GM10266 (cell line): ENCODE data around the gene ISM2.
"Not testable (repeated sequence)": the region's sequence is repeated elsewhere in the genome, so short reads cannot be mapped to it uniquely, and the experiment has no call there.

Experiments used
- DNase-seq: peaks from one replicate; pipeline ENCODE4 v3.0.0; 2012; ENCODE audit errors: extremely low spot score
- TF ChIP-seq, protein P1 (sequence below): IDR thresholded peaks from 2 replicates; pipeline ENCODE4 v1.5.1; 2012; ENCODE audit warnings: mild to moderate bottlenecking, low read depth; ENCODE audit not compliant: control insufficient read depth, insufficient read depth; ENCODE audit errors: missing control alignments

Gene ISM2

DNA sequence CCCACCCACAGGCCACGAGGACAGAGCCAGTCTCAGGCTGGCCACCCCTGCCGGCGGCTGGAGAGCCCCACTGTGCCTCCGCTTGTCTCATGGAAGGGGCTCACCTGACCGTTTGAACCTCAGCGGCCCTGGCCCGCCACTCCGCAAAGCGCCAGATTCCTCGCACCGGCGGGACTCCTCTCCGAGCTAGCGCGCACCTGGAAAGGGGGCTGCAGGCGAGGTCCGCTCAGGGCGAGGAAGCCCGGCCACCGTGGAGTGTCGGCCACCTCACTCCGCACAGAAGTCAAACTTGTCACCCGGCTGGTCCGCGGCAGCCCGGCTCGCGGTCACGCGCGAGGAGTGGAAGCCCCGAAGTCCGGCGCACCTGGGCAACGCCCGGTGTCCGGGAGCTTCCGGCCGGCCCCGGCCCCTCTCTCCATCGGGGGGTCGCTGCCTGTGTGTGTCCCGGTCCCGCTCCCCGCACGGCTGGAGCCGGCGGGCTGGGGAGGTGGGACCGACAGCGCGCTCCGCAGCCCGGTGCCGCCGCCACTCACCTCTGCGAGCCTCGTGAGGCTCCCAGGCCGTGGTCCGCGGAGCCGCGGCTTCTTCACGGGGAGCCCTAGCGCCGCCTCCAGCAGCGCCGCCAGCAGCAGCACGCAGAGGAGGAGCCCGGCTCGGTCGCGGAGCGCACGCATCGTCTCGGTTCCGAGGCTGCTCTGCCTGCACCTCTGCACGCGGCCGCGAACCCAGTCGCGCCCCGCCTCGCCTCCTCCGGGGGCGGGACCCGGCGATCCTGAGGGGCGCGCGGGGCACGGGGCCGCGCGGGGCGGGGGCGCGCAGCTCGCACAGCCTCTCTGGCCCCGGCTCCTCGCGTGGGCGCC lies at the start of gene ISM2:
ISM2 (minus strand) TSS at position 697 of the 860 bp plus-strand sequence; CDS start at position 674, 23 bp downstream.
- TF ChIP-seq, protein P1, sequence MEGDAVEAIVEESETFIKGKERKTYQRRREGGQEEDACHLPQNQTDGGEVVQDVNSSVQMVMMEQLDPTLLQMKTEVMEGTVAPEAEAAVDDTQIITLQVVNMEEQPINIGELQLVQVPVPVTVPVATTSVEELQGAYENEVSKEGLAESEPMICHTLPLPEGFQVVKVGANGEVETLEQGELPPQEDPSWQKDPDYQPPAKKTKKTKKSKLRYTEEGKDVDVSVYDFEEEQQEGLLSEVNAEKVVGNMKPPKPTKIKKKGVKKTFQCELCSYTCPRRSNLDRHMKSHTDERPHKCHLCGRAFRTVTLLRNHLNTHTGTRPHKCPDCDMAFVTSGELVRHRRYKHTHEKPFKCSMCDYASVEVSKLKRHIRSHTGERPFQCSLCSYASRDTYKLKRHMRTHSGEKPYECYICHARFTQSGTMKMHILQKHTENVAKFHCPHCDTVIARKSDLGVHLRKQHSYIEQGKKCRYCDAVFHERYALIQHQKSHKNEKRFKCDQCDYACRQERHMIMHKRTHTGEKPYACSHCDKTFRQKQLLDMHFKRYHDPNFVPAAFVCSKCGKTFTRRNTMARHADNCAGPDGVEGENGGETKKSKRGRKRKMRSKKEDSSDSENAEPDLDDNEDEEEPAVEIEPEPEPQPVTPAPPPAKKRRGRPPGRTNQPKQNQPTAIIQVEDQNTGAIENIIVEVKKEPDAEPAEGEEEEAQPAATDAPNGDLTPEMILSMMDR = no peak
- peak; percentile 79 for DNase-seq

- no peak for DNase-seq
- TF ChIP-seq, protein P1 = no peak
These were observed 49.0 kb upstream of the ISM2 start for GRCh38 chr14:77547512-77548180.

DNA sequence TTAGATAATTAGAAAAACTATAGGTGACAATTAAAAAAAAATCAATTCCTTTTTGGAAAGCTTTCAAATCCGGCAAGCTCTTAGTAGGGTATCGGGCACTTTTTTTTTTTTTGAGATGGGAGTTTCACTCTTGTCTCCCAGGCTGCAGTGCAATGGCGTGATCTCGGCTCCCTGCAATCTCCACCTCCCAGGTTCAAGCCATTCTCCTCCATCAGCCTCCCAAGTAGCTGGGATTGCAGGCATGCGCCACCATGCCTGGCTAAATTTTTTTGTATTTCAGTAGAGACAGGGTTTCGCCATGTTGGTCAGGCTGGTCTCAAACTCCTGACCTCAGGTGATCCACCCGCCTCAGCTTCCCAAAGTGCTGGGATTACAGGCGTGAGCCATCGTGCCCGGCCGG lies 46.6 kb upstream of the ISM2 start:
- not testable (repeated sequence) for DNase-seq

- TF ChIP-seq, protein P1 = no peak
- DNase-seq = no peak
These were observed 46.0 kb upstream of the ISM2 start for GRCh38 chr14:77544571-77544970.

DNA sequence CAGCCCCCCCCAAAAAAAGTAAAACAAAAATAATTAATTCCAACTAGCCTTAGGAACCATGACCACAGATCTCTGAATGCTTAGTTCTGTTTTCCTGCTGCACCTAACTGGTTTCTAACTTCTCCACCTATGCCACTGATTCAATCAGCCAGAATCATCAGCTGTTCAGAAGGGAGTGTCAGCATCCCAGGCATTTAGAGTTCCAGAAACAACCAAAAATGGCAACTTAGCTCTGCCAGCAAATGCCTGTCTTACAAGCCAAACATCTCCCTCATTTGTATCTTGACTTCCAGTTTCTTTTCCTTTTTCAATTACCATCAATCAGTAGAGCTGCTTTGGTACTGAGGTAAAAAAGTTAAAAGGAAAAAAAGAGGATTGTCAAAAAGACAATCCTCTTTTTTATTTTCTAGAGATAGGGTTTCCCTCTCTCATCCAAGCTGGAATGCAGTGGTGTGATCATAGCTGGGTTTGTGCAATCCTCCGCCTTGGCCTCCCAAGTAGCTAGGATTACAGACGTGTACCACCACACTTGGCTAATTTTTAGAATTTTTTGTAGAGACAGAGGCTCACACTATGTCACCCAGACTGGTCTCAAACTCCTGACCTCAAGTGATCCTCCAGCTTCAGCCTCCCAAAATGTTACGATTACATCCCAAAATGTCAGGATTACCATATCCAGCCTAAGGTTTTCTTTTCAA lies 45.2 kb upstream of the ISM2 start:
- DNase-seq = no peak
- TF ChIP-seq, protein P1 = no peak

DNA sequence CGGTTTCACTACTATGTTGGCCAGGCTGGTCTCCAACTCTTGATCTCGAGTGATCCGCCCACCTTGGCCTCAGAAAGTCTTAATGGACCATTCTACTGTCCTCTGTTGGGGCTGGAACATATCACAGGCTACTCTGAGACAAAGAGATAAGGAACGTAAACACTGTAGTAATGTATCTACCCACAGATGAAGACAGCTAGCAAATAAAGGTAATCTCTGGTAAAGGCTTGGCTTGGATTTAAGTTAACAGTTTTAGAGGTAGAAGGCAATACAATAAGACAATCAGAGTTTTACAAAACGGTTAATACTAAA lies 44.6 kb upstream of the ISM2 start:
- no peak for DNase-seq
- TF ChIP-seq, protein P1 = no peak

- no peak for DNase-seq
- TF ChIP-seq, protein P1 = no peak
These were observed 44.0 kb upstream of the ISM2 start for GRCh38 chr14:77542421-77543239.
